Measurements from ENCODE around the gene HERPUD1.
A peak's percentile ranks its signal among the peaks of the same experiment; 100 is the strongest.

HERPUD1 gene

DNA sequence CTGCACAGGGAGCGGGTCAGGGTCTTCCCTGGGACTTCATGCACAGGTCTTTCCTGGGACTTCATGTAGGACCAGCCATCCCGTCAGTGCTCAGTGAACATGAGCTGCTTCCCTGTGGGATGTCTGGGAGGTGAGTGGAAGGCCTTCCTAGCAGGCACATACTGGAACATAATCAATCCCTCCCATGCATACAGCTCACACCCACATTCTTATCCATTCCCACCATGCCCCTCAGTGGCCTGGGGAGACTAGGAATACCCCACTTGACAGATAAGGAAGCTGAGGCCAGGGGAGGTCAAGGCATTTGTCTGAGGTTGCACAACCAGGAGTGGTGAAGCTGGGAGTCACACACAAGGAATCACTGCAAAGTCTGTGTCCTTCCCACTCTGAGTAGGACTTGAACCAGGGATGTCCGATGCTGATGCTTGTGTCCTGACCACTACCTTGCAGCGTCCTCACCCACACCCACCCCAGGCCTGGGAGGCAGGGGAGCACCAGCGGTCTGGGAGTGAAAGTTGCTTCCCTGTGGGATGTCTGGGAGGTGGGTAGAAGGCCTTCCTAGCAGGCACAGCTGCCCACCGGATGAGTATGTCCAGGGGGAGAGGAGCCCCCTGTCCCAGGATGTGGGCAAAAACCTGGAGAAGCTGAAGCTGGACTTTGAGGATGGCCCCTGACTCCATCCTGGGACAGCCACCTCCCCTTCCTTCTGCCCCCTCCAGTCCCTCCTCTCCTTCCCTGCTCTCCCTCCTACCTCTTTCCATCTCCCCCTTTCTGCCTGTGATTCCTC, 56.4 kb downstream of the HERPUD1 start:
- Histone ChIP-seq H4K20me1 (ENCODE audit: insufficient read depth, low read length) (no peaks in the 10 kb centered on the region), H3K4me3 (ENCODE audit: low read depth in 1 of 2, low read length in 2 of 2) (peak overlapping the region in 1 of 2 experiments; percentile 80; a peak in 2 of 4 replicates), H3K27me3 (ENCODE audit: insufficient read depth, low read length, poor library complexity) (no peaks in the 10 kb centered on the region), H3K36me3 (ENCODE audit: insufficient read depth, low read length) (no peaks in the 10 kb centered on the region), H3K27ac (ENCODE audit: low read length) (peak overlapping the region; percentile 42; the same call in 1 of the 2 replicates), H3K79me2 (ENCODE audit: insufficient read depth, low read length) (no peaks in the 10 kb centered on the region), H3K9me3 (ENCODE audit: insufficient read depth, low read length, severe bottlenecking) (no peaks in the 10 kb centered on the region), H3K4me2 (ENCODE audit: insufficient read depth, low read length) (peak overlapping the region; percentile 95), H2AFZ (ENCODE audit: low read depth, low read length) (peak overlapping the region; percentile 87), H3K4me1 (ENCODE audit: insufficient read depth, low read length) (peaks cover 18% of the 10 kb centered on the region), H3K9ac (ENCODE audit: low read depth, low read length) (peak overlapping the region; percentile 72)
- ATAC-seq (ENCODE audit: insufficient read depth, low read depth) (no peak), DNase-seq (no peak)
- TF ChIP-seq, protein P1, sequence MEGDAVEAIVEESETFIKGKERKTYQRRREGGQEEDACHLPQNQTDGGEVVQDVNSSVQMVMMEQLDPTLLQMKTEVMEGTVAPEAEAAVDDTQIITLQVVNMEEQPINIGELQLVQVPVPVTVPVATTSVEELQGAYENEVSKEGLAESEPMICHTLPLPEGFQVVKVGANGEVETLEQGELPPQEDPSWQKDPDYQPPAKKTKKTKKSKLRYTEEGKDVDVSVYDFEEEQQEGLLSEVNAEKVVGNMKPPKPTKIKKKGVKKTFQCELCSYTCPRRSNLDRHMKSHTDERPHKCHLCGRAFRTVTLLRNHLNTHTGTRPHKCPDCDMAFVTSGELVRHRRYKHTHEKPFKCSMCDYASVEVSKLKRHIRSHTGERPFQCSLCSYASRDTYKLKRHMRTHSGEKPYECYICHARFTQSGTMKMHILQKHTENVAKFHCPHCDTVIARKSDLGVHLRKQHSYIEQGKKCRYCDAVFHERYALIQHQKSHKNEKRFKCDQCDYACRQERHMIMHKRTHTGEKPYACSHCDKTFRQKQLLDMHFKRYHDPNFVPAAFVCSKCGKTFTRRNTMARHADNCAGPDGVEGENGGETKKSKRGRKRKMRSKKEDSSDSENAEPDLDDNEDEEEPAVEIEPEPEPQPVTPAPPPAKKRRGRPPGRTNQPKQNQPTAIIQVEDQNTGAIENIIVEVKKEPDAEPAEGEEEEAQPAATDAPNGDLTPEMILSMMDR (IDR thresholded peaks at IDR 0.05; ENCODE audit: borderline replicate concordance, extremely low read depth, low read length, poor library complexity, severe bottlenecking), result no peak
- TF ChIP-seq EZH2 (IDR thresholded peaks at IDR 0.05; ENCODE audit: borderline replicate concordance, low read depth, low read length, severe bottlenecking), result no peak

GRCh38 chr16:56988948-56989945, 57.3 kb downstream of the HERPUD1 start, which contains the start of gene NLRC5:
Gene NLRC5, plus strand, starts transcription at chr16:56989557. Its CDS starts 31,156 bp downstream, at chr16:57020713.
- H3K4me3 ChIP-seq (ENCODE audit: low read depth in 1 of 2, low read length in 2 of 2), result peak within 1 kb of the TSS; percentile 45 to 80; a peak in 3 of 4 replicates
- no peaks in the 10 kb centered on the region for H3K79me2 ChIP-seq (ENCODE audit: insufficient read depth, low read length)
- H3K27ac ChIP-seq (ENCODE audit: low read length), result peak within 1 kb of the TSS; percentile 59
- no peaks in the 10 kb centered on the region for H3K27me3 ChIP-seq (ENCODE audit: insufficient read depth, low read length, poor library complexity)
- H3K9ac ChIP-seq (ENCODE audit: low read depth, low read length), result peak within 1 kb of the TSS; percentile 72
- DNase-seq (peak; percentile 92), ATAC-seq (ENCODE audit: insufficient read depth, low read depth) (peak; percentile 98)
- TF ChIP-seq, protein P1 (IDR thresholded peaks at IDR 0.05; ENCODE audit: borderline replicate concordance, extremely low read depth, low read length, poor library complexity, severe bottlenecking), result peak; percentile 7
- no peak for TF ChIP-seq EZH2 (IDR thresholded peaks at IDR 0.05; ENCODE audit: borderline replicate concordance, low read depth, low read length, severe bottlenecking)
- H3K4me2 ChIP-seq (ENCODE audit: insufficient read depth, low read length), result peak within 1 kb of the TSS; percentile 95
- H3K36me3 ChIP-seq (ENCODE audit: insufficient read depth, low read length), result no peaks in the 10 kb centered on the region
- H2AFZ ChIP-seq (ENCODE audit: low read depth, low read length), result peak within 1 kb of the TSS; percentile 87
- peaks cover 18% of the 10 kb centered on the region for H3K4me1 ChIP-seq (ENCODE audit: insufficient read depth, low read length)
- H4K20me1 ChIP-seq (ENCODE audit: insufficient read depth, low read length), result no peaks in the 10 kb centered on the region
- H3K9me3 ChIP-seq (ENCODE audit: insufficient read depth, low read length, severe bottlenecking), result no peaks in the 10 kb centered on the region

DNA sequence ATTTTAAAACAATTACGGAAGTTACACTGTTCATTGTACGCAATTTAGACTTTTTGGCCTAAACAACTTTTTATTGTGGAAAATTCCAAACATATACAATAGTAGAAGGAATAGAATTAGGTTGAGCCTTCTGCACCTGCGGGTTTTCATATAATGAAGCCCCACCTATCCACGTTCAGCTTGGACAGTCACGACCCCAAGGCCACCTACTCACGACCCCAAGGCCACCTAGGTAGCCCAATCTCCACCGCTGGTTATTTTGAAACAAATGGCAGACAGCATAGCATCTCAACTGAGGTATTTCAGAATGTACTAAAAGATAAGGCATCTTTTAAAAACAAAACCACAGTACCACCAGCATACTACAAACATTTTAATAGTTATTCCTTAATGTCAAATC, 58.0 kb downstream of the HERPUD1 start:
- Histone ChIP-seq H3K9ac (ENCODE audit: low read depth, low read length) (peak overlapping the region; percentile 72), H3K4me2 (ENCODE audit: insufficient read depth, low read length) (peak overlapping the region; percentile 95), H3K9me3 (ENCODE audit: insufficient read depth, low read length, severe bottlenecking) (no peaks in the 10 kb centered on the region), H4K20me1 (ENCODE audit: insufficient read depth, low read length) (no peaks in the 10 kb centered on the region), H2AFZ (ENCODE audit: low read depth, low read length) (peak overlapping the region; percentile 87), H3K36me3 (ENCODE audit: insufficient read depth, low read length) (no peaks in the 10 kb centered on the region), H3K27me3 (ENCODE audit: insufficient read depth, low read length, poor library complexity) (no peaks in the 10 kb centered on the region), H3K4me3 (ENCODE audit: low read depth in 1 of 2, low read length in 2 of 2) (peak overlapping the region; percentile 45 to 80; a peak in 3 of 4 replicates), H3K79me2 (ENCODE audit: insufficient read depth, low read length) (no peaks in the 10 kb centered on the region), H3K27ac (ENCODE audit: low read length) (peak overlapping the region; percentile 59; the same call in 1 of the 2 replicates), H3K4me1 (ENCODE audit: insufficient read depth, low read length) (peaks cover 18% of the 10 kb centered on the region)
- ATAC-seq (ENCODE audit: insufficient read depth, low read depth) (no peak), DNase-seq (no peak)
- TF ChIP-seq, protein P1 (IDR thresholded peaks at IDR 0.05; ENCODE audit: borderline replicate concordance, extremely low read depth, low read length, poor library complexity, severe bottlenecking), result no peak
- no peak for TF ChIP-seq EZH2 (IDR thresholded peaks at IDR 0.05; ENCODE audit: borderline replicate concordance, low read depth, low read length, severe bottlenecking)
